HL-60 (cell line): ENCODE data around the gene NFATC1.

Source experiments
- GABPA ChIP-seq: IDR thresholded peaks from 2 replicates; pipeline ENCODE4 v1.6.1; 2012; ENCODE audit warnings: low read depth
- POLR2AphosphoS5 ChIP-seq: IDR thresholded peaks from 2 replicates; pipeline ENCODE4 v1.6.1; 2012; ENCODE audit warnings: low read depth
- SPI1 ChIP-seq: IDR thresholded peaks from 2 replicates; pipeline ENCODE4 v1.6.1; 2012; ENCODE audit warnings: low read depth, mild to moderate bottlenecking, borderline replicate concordance
- TF ChIP-seq, protein P1 (sequence below): IDR thresholded peaks from one replicate; pipeline ENCODE4 v1.5.1; 2011; ENCODE audit warnings: low read length, control low read depth, inconsistent platforms; ENCODE audit not compliant: insufficient read depth
- TF ChIP-seq, protein P2 (sequence below): IDR thresholded peaks from 2 replicates; pipeline ENCODE4 v1.6.1; 2012; ENCODE audit warnings: low read depth; ENCODE audit not compliant: insufficient replicate concordance

DNA sequence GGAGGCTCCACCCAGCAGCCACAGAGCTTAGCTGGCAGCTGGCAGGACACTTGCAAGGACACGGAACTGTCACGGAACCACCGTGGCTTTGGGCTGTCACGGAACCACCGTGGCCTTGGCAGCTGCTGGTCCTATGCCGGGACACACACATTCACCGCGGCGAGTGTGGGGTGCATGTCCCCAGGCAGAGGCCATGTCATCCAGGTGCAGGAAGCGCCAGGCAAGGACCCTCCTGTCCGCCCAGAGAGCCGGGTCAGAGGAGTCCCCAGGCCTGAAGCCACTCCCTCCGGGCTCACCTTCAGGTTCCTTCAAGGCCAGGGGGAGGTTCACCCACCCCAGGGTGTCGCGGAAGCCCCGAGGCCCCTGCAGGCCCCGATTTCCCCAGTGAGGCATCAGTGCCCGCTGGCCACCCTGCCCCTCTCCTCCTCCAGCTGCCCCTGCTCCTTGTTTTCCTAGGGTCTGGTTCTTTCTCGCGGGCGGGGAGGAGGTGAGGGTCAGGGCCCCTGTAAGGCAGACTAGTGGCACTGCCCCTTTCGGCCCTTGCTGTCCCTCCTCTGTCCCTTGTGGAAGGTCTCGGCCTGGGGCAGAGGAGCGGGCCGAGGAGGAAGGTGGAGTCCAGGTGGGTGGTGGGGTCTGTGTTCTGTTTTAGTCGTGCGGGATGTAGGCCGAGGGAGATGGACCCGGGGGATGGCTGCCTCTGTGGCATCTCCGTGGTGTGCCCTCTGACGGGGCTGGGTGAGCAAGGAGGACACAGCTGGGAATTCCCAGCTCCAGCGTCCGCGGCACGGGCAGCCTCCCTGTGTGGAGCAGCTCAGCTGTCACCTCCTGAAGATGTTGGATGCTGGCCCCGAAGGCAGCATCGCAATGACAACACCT is 60.6 kb downstream of the NFATC1 start:
- TF ChIP-seq, protein P1, sequence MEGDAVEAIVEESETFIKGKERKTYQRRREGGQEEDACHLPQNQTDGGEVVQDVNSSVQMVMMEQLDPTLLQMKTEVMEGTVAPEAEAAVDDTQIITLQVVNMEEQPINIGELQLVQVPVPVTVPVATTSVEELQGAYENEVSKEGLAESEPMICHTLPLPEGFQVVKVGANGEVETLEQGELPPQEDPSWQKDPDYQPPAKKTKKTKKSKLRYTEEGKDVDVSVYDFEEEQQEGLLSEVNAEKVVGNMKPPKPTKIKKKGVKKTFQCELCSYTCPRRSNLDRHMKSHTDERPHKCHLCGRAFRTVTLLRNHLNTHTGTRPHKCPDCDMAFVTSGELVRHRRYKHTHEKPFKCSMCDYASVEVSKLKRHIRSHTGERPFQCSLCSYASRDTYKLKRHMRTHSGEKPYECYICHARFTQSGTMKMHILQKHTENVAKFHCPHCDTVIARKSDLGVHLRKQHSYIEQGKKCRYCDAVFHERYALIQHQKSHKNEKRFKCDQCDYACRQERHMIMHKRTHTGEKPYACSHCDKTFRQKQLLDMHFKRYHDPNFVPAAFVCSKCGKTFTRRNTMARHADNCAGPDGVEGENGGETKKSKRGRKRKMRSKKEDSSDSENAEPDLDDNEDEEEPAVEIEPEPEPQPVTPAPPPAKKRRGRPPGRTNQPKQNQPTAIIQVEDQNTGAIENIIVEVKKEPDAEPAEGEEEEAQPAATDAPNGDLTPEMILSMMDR = no peak
- TF ChIP-seq POLR2AphosphoS5 (no peak), GABPA (no peak), SPI1 (no peak)
- TF ChIP-seq, protein P2, sequence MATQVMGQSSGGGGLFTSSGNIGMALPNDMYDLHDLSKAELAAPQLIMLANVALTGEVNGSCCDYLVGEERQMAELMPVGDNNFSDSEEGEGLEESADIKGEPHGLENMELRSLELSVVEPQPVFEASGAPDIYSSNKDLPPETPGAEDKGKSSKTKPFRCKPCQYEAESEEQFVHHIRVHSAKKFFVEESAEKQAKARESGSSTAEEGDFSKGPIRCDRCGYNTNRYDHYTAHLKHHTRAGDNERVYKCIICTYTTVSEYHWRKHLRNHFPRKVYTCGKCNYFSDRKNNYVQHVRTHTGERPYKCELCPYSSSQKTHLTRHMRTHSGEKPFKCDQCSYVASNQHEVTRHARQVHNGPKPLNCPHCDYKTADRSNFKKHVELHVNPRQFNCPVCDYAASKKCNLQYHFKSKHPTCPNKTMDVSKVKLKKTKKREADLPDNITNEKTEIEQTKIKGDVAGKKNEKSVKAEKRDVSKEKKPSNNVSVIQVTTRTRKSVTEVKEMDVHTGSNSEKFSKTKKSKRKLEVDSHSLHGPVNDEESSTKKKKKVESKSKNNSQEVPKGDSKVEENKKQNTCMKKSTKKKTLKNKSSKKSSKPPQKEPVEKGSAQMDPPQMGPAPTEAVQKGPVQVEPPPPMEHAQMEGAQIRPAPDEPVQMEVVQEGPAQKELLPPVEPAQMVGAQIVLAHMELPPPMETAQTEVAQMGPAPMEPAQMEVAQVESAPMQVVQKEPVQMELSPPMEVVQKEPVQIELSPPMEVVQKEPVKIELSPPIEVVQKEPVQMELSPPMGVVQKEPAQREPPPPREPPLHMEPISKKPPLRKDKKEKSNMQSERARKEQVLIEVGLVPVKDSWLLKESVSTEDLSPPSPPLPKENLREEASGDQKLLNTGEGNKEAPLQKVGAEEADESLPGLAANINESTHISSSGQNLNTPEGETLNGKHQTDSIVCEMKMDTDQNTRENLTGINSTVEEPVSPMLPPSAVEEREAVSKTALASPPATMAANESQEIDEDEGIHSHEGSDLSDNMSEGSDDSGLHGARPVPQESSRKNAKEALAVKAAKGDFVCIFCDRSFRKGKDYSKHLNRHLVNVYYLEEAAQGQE = no peak
